WTC11 (cell line): ENCODE measurements around the gene DYNC2LI1.

Experiments used
- EMX1 ChIP-seq: fragments of 250-450 bp; sonication (Bioruptor Pico); IDR thresholded peaks from 2 replicates; pipeline ENCODE4 v1.8.0; 2021; ENCODE audit warnings: mild to moderate bottlenecking
- FOXK1 ChIP-seq: sonication (generic); formaldehyde crosslinking; IDR thresholded peaks from 2 replicates; pipeline ENCODE4 v1.8.0; 2022; ENCODE audit warnings: mild to moderate bottlenecking, moderate library complexity, missing genetic modification reagents
- NFE2L1 ChIP-seq: sonication (generic); formaldehyde crosslinking; IDR thresholded peaks from 2 replicates; pipeline ENCODE4 v1.8.1; 2023; ENCODE audit warnings: missing genetic modification reagents
- ZBTB21 ChIP-seq: sonication (generic); formaldehyde crosslinking; IDR thresholded peaks from 2 replicates; pipeline ENCODE4 v1.8.1; 2023; ENCODE audit warnings: mild to moderate bottlenecking, missing genetic modification reagents, borderline replicate concordance
- TF ChIP-seq, protein P1 (sequence below): sonication (generic); formaldehyde crosslinking; IDR thresholded peaks from 2 replicates; pipeline ENCODE4 v1.8.1; 2023; ENCODE audit warnings: mild to moderate bottlenecking, missing genetic modification reagents, moderate library complexity
- TF ChIP-seq, protein P2 (sequence below): sonication (generic); formaldehyde crosslinking; IDR thresholded peaks from 2 replicates; pipeline ENCODE4 v1.8.1; 2023; ENCODE audit warnings: mild to moderate bottlenecking, moderate library complexity, missing genetic modification reagents

DNA sequence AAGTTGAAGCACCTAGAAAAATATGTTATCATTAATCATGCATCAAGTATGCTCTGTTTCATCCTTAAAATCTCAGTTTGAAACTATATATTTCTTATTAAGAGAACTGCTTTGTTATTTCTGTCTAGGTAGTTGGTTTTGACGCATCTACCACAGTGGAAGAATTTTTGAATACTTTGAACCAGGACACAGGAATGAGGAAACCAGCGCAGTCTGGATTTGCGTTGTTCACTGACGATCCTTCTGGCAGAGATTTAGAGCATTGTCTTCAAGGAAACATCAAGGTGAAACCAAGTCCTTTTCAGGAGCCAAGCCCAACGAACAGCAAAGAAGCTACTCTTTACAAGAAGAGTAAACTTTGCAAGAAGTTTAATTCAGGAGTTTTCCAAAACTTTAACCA is 30.1 kb upstream of the DYNC2LI1 start:
- no peak for TF ChIP-seq NFE2L1 (CRISPR knock-in tag)
- TF ChIP-seq EMX1 (CRISPR knock-in tag) = no peak
- TF ChIP-seq ZBTB21 = no peak
- TF ChIP-seq, protein P1, sequence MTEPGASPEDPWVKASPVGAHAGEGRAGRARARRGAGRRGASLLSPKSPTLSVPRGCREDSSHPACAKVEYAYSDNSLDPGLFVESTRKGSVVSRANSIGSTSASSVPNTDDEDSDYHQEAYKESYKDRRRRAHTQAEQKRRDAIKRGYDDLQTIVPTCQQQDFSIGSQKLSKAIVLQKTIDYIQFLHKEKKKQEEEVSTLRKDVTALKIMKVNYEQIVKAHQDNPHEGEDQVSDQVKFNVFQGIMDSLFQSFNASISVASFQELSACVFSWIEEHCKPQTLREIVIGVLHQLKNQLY = no peak
- TF ChIP-seq, protein P2, sequence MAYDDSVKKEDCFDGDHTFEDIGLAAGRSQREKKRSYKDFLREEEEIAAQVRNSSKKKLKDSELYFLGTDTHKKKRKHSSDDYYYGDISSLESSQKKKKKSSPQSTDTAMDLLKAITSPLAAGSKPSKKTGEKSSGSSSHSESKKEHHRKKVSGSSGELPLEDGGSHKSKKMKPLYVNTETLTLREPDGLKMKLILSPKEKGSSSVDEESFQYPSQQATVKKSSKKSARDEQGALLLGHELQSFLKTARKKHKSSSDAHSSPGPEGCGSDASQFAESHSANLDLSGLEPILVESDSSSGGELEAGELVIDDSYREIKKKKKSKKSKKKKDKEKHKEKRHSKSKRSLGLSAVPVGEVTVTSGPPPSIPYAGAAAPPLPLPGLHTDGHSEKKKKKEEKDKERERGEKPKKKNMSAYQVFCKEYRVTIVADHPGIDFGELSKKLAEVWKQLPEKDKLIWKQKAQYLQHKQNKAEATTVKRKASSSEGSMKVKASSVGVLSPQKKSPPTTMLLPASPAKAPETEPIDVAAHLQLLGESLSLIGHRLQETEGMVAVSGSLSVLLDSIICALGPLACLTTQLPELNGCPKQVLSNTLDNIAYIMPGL = no peak
- TF ChIP-seq FOXK1 (CRISPR knock-in tag) = no peak
